ENCODE measurements around the gene IPP.

Gene IPP

DNA sequence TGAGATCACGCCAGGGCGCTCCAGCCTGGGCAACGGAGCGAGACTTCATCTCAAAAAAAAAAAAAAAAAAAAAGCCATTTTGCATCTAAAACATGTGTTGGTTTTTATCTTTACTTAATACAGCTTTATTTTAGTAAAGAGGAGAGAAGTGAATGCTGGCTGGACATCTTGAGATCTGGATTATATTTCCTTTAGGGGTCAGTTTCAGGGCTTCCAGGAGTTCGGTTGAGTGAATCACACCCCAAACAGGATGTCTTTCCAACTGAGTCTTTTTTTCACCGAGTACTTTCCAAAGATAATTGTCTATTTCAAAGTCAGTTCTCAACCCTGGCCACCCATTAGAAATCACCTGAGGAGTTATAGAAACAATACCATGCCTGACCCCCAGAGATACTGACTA lies 16.6 kb upstream of the IPP start:
- ChIA-PET CTCF (interaction anchor here (0.6 kb wide), 1 partner anchor 837 kb away, joined by 4 read pairs; the partner anchor contains the start of gene MKNK1), POLR2A (no interaction called here)
- TF ChIP-seq SP2 (tag by site-specific recombination; IDR thresholded peaks at IDR 0.05) (no peak), ZNF544 (tag by site-specific recombination; IDR thresholded peaks at IDR 0.05) (no peak), ZNF792 (tag by site-specific recombination; IDR thresholded peaks at IDR 0.05) (no peak), ZNF2 (tag by site-specific recombination; IDR thresholded peaks at IDR 0.05) (no peak)
- TF ChIP-seq, protein P1, sequence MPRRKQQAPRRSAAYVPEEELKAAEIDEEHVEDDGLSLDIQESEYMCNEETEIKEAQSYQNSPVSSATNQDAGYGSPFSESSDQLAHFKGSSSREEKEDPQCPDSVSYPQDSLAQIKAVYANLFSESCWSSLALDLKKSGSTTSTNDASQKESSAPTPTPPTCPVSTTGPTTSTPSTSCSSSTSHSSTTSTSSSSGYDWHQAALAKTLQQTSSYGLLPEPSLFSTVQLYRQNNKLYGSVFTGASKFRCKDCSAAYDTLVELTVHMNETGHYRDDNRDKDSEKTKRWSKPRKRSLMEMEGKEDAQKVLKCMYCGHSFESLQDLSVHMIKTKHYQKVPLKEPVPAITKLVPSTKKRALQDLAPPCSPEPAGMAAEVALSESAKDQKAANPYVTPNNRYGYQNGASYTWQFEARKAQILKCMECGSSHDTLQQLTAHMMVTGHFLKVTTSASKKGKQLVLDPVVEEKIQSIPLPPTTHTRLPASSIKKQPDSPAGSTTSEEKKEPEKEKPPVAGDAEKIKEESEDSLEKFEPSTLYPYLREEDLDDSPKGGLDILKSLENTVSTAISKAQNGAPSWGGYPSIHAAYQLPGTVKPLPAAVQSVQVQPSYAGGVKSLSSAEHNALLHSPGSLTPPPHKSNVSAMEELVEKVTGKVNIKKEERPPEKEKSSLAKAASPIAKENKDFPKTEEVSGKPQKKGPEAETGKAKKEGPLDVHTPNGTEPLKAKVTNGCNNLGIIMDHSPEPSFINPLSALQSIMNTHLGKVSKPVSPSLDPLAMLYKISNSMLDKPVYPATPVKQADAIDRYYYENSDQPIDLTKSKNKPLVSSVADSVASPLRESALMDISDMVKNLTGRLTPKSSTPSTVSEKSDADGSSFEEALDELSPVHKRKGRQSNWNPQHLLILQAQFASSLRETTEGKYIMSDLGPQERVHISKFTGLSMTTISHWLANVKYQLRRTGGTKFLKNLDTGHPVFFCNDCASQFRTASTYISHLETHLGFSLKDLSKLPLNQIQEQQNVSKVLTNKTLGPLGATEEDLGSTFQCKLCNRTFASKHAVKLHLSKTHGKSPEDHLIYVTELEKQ (tag by site-specific recombination; IDR thresholded peaks at IDR 0.05; ENCODE audit: borderline replicate concordance), result no peak
- TF ChIP-seq, protein P2, sequence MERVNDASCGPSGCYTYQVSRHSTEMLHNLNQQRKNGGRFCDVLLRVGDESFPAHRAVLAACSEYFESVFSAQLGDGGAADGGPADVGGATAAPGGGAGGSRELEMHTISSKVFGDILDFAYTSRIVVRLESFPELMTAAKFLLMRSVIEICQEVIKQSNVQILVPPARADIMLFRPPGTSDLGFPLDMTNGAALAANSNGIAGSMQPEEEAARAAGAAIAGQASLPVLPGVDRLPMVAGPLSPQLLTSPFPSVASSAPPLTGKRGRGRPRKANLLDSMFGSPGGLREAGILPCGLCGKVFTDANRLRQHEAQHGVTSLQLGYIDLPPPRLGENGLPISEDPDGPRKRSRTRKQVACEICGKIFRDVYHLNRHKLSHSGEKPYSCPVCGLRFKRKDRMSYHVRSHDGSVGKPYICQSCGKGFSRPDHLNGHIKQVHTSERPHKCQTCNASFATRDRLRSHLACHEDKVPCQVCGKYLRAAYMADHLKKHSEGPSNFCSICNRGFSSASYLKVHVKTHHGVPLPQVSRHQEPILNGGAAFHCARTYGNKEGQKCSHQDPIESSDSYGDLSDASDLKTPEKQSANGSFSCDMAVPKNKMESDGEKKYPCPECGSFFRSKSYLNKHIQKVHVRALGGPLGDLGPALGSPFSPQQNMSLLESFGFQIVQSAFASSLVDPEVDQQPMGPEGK (tag by site-specific recombination; IDR thresholded peaks at IDR 0.05), result no peak
- no peaks in the 10 kb centered on the region for H3K9me3 ChIP-seq (ENCODE audit: control insufficient read depth, insufficient read depth, low read depth, low read length)
- no peak overlapping the region for H3K27ac ChIP-seq (ENCODE audit: extremely low read depth, low read depth, low read length)
- no peaks in the 10 kb centered on the region for H3K4me1 ChIP-seq (ENCODE audit: control insufficient read depth, insufficient read depth, low read length)
- no peak overlapping the region for H3K4me3 ChIP-seq (ENCODE audit: low read depth, low read length)
- no peaks in the 10 kb centered on the region for H3K36me3 ChIP-seq (ENCODE audit: control insufficient read depth in 2 of 2, insufficient read depth in 1 of 2, low read length in 2 of 2)

DNA sequence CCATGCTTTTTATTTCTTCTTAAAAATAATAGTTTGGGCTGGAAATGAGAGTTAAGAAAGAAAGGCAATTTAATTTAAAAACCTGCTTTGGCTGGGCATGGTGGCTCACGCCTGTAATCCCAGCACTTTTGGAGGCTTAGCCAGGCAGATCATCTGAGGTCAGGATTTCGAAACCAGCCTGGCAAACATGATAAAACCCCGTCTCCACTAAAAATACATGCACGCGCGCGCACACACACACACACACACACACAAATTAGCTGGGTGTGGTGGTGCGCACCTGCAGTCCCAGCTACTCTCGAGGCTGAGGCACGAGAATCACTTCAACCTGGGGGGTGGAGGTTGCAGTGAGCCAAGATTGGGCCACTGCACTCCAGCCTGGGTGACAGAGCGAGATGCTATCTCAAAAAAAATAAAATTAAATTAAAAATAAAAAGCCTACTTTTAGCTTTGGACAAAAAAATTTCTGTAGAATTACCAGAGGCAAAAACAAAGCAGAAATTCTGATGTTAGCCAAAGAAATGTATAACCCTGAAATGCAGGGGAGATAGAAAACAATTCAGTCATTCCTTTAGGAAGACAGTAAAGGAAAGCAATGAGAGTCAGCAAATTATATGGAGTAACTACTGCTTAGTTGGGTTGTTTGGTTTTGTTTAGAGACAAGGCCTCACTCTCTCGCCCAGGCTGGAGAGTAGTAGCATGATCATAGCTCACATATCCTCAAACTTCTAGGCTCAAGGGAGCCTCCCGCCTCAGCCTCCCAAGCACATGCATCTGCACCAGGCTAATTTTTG lies 15.7 kb upstream of the IPP start:
- Histone ChIP-seq H3K27ac (ENCODE audit: extremely low read depth, low read depth, low read length) (no peak overlapping the region), H3K9me3 (ENCODE audit: control insufficient read depth, insufficient read depth, low read depth, low read length) (no peaks in the 10 kb centered on the region), H3K4me3 (ENCODE audit: low read depth, low read length) (no peak overlapping the region), H3K4me1 (ENCODE audit: control insufficient read depth, insufficient read depth, low read length) (no peaks in the 10 kb centered on the region), H3K36me3 (ENCODE audit: control insufficient read depth in 2 of 2, insufficient read depth in 1 of 2, low read length in 2 of 2) (no peaks in the 10 kb centered on the region)
- ChIA-PET POLR2A (no interaction called here), CTCF (no interaction called here)
- TF ChIP-seq OSR2 (tag by site-specific recombination; IDR thresholded peaks at IDR 0.05), result no peak
- TF ChIP-seq ZBTB1 (tag by site-specific recombination; IDR thresholded peaks at IDR 0.05), result no peak
- TF ChIP-seq, protein P1 (tag by site-specific recombination; IDR thresholded peaks at IDR 0.05; ENCODE audit: borderline replicate concordance), result no peak
- TF ChIP-seq, protein P3, sequence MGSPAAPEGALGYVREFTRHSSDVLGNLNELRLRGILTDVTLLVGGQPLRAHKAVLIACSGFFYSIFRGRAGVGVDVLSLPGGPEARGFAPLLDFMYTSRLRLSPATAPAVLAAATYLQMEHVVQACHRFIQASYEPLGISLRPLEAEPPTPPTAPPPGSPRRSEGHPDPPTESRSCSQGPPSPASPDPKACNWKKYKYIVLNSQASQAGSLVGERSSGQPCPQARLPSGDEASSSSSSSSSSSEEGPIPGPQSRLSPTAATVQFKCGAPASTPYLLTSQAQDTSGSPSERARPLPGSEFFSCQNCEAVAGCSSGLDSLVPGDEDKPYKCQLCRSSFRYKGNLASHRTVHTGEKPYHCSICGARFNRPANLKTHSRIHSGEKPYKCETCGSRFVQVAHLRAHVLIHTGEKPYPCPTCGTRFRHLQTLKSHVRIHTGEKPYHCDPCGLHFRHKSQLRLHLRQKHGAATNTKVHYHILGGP (tag by site-specific recombination; IDR thresholded peaks at IDR 0.05), result no peak
- no peak for TF ChIP-seq ZNF558 (tag by site-specific recombination; IDR thresholded peaks at IDR 0.05)
- TF ChIP-seq ZNF140 (tag by site-specific recombination; IDR thresholded peaks at IDR 0.05), result no peak
- TF ChIP-seq, protein P4, sequence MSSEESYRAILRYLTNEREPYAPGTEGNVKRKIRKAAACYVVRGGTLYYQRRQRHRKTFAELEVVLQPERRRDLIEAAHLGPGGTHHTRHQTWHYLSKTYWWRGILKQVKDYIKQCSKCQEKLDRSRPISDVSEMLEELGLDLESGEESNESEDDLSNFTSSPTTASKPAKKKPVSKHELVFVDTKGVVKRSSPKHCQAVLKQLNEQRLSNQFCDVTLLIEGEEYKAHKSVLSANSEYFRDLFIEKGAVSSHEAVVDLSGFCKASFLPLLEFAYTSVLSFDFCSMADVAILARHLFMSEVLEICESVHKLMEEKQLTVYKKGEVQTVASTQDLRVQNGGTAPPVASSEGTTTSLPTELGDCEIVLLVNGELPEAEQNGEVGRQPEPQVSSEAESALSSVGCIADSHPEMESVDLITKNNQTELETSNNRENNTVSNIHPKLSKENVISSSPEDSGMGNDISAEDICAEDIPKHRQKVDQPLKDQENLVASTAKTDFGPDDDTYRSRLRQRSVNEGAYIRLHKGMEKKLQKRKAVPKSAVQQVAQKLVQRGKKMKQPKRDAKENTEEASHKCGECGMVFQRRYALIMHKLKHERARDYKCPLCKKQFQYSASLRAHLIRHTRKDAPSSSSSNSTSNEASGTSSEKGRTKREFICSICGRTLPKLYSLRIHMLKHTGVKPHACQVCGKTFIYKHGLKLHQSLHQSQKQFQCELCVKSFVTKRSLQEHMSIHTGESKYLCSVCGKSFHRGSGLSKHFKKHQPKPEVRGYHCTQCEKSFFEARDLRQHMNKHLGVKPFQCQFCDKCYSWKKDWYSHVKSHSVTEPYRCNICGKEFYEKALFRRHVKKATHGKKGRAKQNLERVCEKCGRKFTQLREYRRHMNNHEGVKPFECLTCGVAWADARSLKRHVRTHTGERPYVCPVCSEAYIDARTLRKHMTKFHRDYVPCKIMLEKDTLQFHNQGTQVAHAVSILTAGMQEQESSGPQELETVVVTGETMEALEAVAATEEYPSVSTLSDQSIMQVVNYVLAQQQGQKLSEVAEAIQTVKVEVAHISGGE (tag by site-specific recombination; conservative IDR thresholded peaks at IDR 0.05; ENCODE audit: low read depth), result no peak
- no peak for TF ChIP-seq ZBTB48 (tag by site-specific recombination; IDR thresholded peaks at IDR 0.05)
- TF ChIP-seq TRIM28 (IDR thresholded peaks at IDR 0.05; ENCODE audit: borderline replicate concordance, low read length), result no peak
- TF ChIP-seq, protein P5, sequence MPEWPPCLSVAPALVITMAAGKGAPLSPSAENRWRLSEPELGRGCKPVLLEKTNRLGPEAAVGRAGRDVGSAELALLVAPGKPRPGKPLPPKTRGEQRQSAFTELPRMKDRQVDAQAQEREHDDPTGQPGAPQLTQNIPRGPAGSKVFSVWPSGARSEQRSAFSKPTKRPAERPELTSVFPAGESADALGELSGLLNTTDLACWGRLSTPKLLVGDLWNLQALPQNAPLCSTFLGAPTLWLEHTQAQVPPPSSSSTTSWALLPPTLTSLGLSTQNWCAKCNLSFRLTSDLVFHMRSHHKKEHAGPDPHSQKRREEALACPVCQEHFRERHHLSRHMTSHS (tag by site-specific recombination; IDR thresholded peaks at IDR 0.05), result no peak
- TF ChIP-seq ZNF530 (tag by site-specific recombination; IDR thresholded peaks at IDR 0.05; ENCODE audit: low read depth), result no peak
- no peak for TF ChIP-seq SALL2 (tag by site-specific recombination; IDR thresholded peaks at IDR 0.05; ENCODE audit: borderline replicate concordance)
- TF ChIP-seq, protein P6, sequence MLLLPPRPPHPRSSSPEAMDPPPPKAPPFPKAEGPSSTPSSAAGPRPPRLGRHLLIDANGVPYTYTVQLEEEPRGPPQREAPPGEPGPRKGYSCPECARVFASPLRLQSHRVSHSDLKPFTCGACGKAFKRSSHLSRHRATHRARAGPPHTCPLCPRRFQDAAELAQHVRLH (tag by site-specific recombination; IDR thresholded peaks at IDR 0.05), result no peak

Data from HEK293 (cell line).